Motor neuron (in vitro differentiated cells): ENCODE measurements around the gene FAXC. TPM values are rescaled to one million over a fixed set of nuclear protein-coding genes. Genes with fewer than 3 reads are reported as not detected.

ENCODE experiments used
- ATAC-seq, 8 experiments: fragments of 200-7000 bp; cut with Tn5 transposase; replicated peaks in 6 of 8; 2 replicates each; pipeline ENCODE4 v1.8.0; 2021; ENCODE audit warnings: mild to moderate bottlenecking in 8 of 8, moderate library complexity in 8 of 8
- H3K27ac ChIP-seq, 2 donors: fragments of 250-450 bp; sonication (Bioruptor Pico); 2 replicates each; pipeline ENCODE4 v1.9.0; 2021; ENCODE audit warnings: antibody characterized with exemption in 2 of 2, mild to moderate bottlenecking in 2 of 2, moderate library complexity in 1 of 2
- H3K4me1 ChIP-seq, 2 donors: fragments of 250-450 bp; sonication (Bioruptor Pico); replicated peaks in 1 of 2; 2 replicates each; pipeline ENCODE4 v1.6.1; 2021; ENCODE audit warnings: antibody characterized with exemption in 2 of 2, mild to moderate bottlenecking in 2 of 2, moderate library complexity in 1 of 2
- H3K4me3 ChIP-seq, 5 donors: fragments of 250-450 bp; sonication (Bioruptor Pico); 2 replicates each; pipeline ENCODE4 v1.9.0; 2021; ENCODE audit warnings: antibody characterized with exemption in 5 of 5, mild to moderate bottlenecking in 5 of 5, moderate library complexity in 4 of 5
- WGBS, 10 experiments: fragments of 450-650 bp; shearing (Covaris generic); methylation state at CpG; one replicate each; pipeline ENCODE4 v1.0.0; 2022; 5-methylcytosine and 5-hydroxymethylcytosine counted together
- in situ Hi-C, 9 experiments: fragments of 400-800 bp; cut with MboI; loops; one replicate each; pipeline ENCODE4 v1.15.0; 2021; ENCODE audit warnings: low sequenced_read_pairs in 9 of 9, low pct_unique_long_range_greater_than_20kb in 2 of 9; ENCODE audit not compliant: unreplicated experiment in 9 of 9
- total RNA-seq, 8 experiments: library from RNA; unstranded; fragments of 300-600 nt; gene quantifications; 2 replicates each; pipeline versions ENCODE4 v1.2.3 to v1.2.4, GENCODE V29; 2022

Gene FAXC
- total RNA-seq, 8 experiments from 2014 or later, result 0.31 to 33.3 (median 21.2) TPM

GRCh38 chr6:99333068-99333467 is 16.4 kb downstream of the FAXC start:
- WGBS, 10 experiments, result 17 to 97% (median 87%) methylated on average over 2 to 6 of the region's 6 CpGs; no CpG with 5 or more reads in 1 of the 10 experiments
- in situ Hi-C loops, result no loop called here
- Histone ChIP-seq H3K4me1 (peaks cover 11 to 16% of the 10 kb centered on the region in 2 donors), H3K4me3 (no peak overlapping the region), H3K27ac (no peak overlapping the region)
- ATAC-seq, result no peak

- in situ Hi-C loops, result no loop called here
- Histone ChIP-seq H3K27ac (no peak overlapping the region), H3K4me1 (peaks cover 7 to 13% of the 10 kb centered on the region in 2 donors), H3K4me3 (no peak overlapping the region)
- ATAC-seq, result peak in 5 of 8 experiments; percentile 74 to 97 (median 91)
- WGBS, 10 experiments, result 33 to 74% (median 60%) methylated on average over 1 to 3 of the region's 3 CpGs; no CpG with 5 or more reads in 4 of the 10 experiments
Measured at GRCh38 chr6:99331531-99331930, 17.9 kb downstream of the FAXC start.

- peaks cover 7 to 13% of the 10 kb centered on the region in 2 donors for H3K4me1 ChIP-seq
- H3K27ac ChIP-seq, result no peak overlapping the region
- in situ Hi-C loops, result no loop called here
- H3K4me3 ChIP-seq, result no peak overlapping the region
- peak in 5 of 8 experiments; percentile 32 to 97 (median 93) for ATAC-seq
- 0 to 60% (median 14%) methylated on average over 1 to 2 of the region's 2 CpGs; no CpG with 5 or more reads in 4 of the 10 experiments for WGBS, 10 experiments
Measured at GRCh38 chr6:99330159-99330558, 19.3 kb downstream of the FAXC start.

- no peaks in the 10 kb centered on the region for H3K4me1 ChIP-seq
- ATAC-seq, result no peak
- in situ Hi-C loops, result no loop called here
- no peak overlapping the region for H3K27ac ChIP-seq
- H3K4me3 ChIP-seq, result no peak overlapping the region
Measured at GRCh38 chr6:99324996-99325395, 24.5 kb downstream of the FAXC start.

GRCh38 chr6:99318566-99318965 is 30.9 kb downstream of the FAXC start:
- Histone ChIP-seq H3K4me1 (peaks cover 0 to 3% of the 10 kb centered on the region in 2 donors), H3K27ac (no peak overlapping the region), H3K4me3 (no peak overlapping the region)
- in situ Hi-C loops, result no loop called here
- WGBS, 10 experiments, result 20 to 93% (median 60%) methylated on average over 1 to 3 of the region's 3 CpGs; no CpG with 5 or more reads in 3 of the 10 experiments
- peak in 3 of 8 experiments; percentile 53 to 78 (median 68) for ATAC-seq

- WGBS, 10 experiments, result 0 to 100% (median 42%) methylated on average over 1 to 2 of the region's 2 CpGs; no CpG with 5 or more reads in 2 of the 10 experiments
- in situ Hi-C loops, result no loop called here
Measured at GRCh38 chr6:99312354-99312753, 37.1 kb downstream of the FAXC start.

GRCh38 chr6:99310553-99310952 is 38.9 kb downstream of the FAXC start:
- in situ Hi-C loops, result no loop called here
- WGBS, 10 experiments, result 0 to 100% (median 29%) methylated on average over 1 of the region's 1 CpG; no CpG with 5 or more reads in 5 of the 10 experiments
- H3K4me3 ChIP-seq, result no peak overlapping the region
- H3K27ac ChIP-seq, result no peak overlapping the region
- no peaks in the 10 kb centered on the region for H3K4me1 ChIP-seq
- peak in 3 of 8 experiments; percentile 96 to 97 (median 97) for ATAC-seq

More at GRCh38 chr6:99312354-99312753, 37.1 kb downstream of the FAXC start:
- no peak overlapping the region for H3K27ac ChIP-seq
- H3K4me1 ChIP-seq, result peaks cover 0 to 3% of the 10 kb centered on the region in 2 donors
- H3K4me3 ChIP-seq, result no peak overlapping the region
- ATAC-seq, result no peak

- peak in 5 of 8 experiments; percentile 61 to 75 (median 71) for ATAC-seq
- no peak overlapping the region for H3K4me3 ChIP-seq
- no peaks in the 10 kb centered on the region for H3K4me1 ChIP-seq
- WGBS, 10 experiments, result 37 to 100% (median 68%) methylated on average over 1 to 4 of the region's 4 CpGs; no CpG with 5 or more reads in 2 of the 10 experiments
- no peak overlapping the region for H3K27ac ChIP-seq
- in situ Hi-C loops, result no loop called here
Measured at GRCh38 chr6:99309557-99309956, 39.9 kb downstream of the FAXC start.

GRCh38 chr6:99308788-99309187 is 40.7 kb downstream of the FAXC start:
- H3K27ac ChIP-seq, result no peak overlapping the region
- no peak overlapping the region for H3K4me3 ChIP-seq
- ATAC-seq, result no peak
- 32 to 100% (median 77%) methylated on average over 1 to 3 of the region's 3 CpGs for WGBS, 10 experiments
- no peaks in the 10 kb centered on the region for H3K4me1 ChIP-seq
- in situ Hi-C loops, result no loop called here

GRCh38 chr6:99307295-99307907 is 42.1 kb downstream of the FAXC start:
- WGBS, 10 experiments, result 22 to 92% (median 80%) methylated on average over 1 to 9 of the region's 11 CpGs
- H3K4me3 ChIP-seq, result no peak overlapping the region
- ATAC-seq, result no peak
- no peaks in the 10 kb centered on the region for H3K4me1 ChIP-seq
- in situ Hi-C loops, result no loop called here
- no peak overlapping the region for H3K27ac ChIP-seq

GRCh38 chr6:99306341-99306740 is 43.1 kb downstream of the FAXC start:
- WGBS, 10 experiments, result 33 to 100% (median 93%) methylated on average over 1 to 3 of the region's 3 CpGs; no CpG with 5 or more reads in 5 of the 10 experiments
- H3K4me1 ChIP-seq, result no peaks in the 10 kb centered on the region
- no peak overlapping the region for H3K27ac ChIP-seq
- H3K4me3 ChIP-seq, result no peak overlapping the region
- no peak for ATAC-seq
- in situ Hi-C loops, result no loop called here

GRCh38 chr6:99305021-99305554 is 44.4 kb downstream of the FAXC start:
- no peak overlapping the region for H3K4me3 ChIP-seq
- H3K4me1 ChIP-seq, result no peaks in the 10 kb centered on the region
- ATAC-seq, result no peak
- 55 to 100% (median 82%) methylated on average over 2 to 5 of the region's 5 CpGs; no CpG with 5 or more reads in 3 of the 10 experiments for WGBS, 10 experiments
- in situ Hi-C loops, result no loop called here
- H3K27ac ChIP-seq, result no peak overlapping the region

- in situ Hi-C loops, result no loop called here
- H3K4me1 ChIP-seq, result no peaks in the 10 kb centered on the region
- ATAC-seq, result no peak
- no peak overlapping the region for H3K4me3 ChIP-seq
- H3K27ac ChIP-seq, result no peak overlapping the region
- 0 to 89% (median 66%) methylated on average over 1 to 3 of the region's 5 CpGs; no CpG with 5 or more reads in 3 of the 10 experiments for WGBS, 10 experiments
Measured at GRCh38 chr6:99297415-99297814, 52.1 kb downstream of the FAXC start.
